GM11168 (cell line): Measurements from ENCODE around the gene CCNL2.
"Not testable (repeated sequence)": the region's sequence is repeated elsewhere in the genome, so short reads cannot be mapped to it uniquely, and the experiment has no call there.

Experiments used
- in situ Hi-C: fragments of 300-500 bp; cut with MboI; formaldehyde crosslinking; loops from one replicate; pipeline ENCODE4 v1.12.0; 2022; ENCODE audit warnings: low sequenced_read_pairs; ENCODE audit not compliant: unreplicated experiment

The CCNL2 gene

DNA sequence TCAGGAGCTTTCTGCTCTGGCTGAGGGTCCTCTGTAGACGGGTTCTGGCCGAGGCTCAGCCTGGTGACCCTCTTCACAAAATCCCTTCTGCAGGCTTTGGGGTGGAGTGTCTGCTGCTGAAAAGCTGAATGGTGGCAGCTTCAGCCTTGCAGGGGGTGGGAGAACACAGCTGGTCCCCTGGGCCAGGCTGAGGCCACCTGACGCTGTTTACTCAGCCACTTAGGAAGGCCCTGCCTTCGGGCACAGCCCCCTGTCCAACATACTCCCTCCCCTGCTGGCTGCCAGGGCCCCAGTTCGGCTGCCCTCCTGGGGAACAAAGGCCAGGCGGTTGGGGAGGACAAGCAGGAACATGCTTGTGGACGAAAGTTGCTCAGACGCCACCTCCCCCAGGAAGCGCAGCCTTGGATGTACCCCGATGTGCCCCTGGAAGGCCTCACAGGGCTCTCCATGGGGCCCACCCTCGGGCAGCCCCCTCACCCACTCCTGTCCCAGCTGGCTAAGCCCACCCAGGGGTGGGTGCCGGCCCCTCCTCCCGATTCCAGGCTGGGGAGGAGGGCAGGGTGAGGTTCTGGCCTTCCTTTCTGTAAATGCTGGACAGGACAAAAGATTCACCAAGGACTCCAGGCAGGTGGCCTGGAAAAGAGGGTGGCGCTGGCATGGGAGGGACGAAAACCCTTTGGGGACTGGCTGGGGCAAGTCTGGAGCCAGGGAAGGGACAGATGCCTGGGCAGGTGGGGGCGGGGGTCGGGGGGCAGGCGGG lies 22.2 kb upstream of the CCNL2 start, which contains the start of gene ANKRD65:
ANKRD65 (minus strand) TSS at position 130 of the 760 bp plus-strand sequence. CDS start 271 bp downstream, outside the sequence.
- in situ Hi-C loops = no loop called here

DNA sequence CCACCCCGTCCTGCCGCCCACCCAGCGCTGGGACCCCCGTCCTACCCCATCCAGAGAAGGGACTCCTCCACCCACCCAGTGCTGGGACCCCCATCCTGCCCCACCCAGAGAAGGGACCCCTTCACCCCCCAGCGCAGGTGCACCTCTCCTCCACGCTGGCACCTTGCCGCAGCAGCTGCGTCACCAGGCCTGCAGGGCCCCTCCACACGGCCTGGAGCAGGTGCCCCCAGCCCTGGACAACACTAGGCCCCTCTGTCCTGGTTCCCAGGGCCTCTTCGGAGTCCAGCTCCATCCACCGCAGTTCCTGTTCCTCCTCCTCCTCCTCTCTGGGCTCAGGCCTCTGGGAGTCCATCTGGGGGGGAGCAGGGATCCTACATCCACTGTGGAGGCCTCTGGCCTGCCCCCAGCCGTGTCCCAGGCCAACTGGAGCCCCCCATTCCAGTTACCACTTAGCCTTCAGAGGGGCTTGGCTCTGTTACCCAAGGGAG lies 21.6 kb upstream of the CCNL2 start:
- in situ Hi-C loops = no loop called here

DNA sequence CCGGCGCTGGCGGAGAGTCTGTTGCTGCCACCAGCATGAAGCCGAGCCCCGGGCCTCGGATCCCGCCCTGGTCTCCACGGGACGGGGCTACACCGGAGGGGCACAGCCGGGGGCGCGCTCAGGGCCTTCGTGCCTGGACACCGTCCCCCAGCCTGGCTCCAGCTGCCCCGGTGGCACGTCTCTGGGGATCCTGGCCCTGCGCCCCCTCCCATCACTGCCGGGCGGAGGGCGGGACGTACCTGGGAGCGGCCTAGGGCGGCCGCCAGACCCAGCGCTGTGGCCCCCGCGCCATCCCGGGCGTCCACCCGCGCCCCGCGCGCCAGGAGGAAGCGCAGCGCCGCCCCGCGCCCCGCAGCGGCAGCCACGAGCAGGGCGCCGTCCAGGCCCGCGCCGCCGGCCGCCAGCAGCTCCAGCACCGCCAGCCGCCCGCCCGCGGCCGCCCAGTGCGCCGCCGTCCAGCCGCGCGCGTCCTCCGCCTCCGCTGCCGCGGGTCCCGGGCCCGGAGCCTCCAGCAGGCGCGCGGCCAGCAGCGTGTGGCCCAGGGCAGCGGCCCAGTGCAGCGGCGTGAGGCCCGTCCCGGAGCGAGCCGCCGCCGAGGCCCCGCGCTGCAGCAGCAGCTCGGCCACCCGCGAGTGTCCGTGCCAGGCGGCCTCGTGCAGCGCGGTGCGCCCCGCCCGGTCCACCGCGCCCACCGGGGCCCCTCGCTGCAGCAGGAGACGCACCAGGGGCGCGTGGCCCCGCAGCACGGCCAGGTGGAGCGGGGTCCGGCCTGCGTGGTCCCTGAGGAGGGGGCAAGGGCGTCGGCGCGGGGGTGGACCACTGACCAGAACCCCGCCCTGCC lies 20.9 kb upstream of the CCNL2 start:
- in situ Hi-C loops = no loop called here

DNA sequence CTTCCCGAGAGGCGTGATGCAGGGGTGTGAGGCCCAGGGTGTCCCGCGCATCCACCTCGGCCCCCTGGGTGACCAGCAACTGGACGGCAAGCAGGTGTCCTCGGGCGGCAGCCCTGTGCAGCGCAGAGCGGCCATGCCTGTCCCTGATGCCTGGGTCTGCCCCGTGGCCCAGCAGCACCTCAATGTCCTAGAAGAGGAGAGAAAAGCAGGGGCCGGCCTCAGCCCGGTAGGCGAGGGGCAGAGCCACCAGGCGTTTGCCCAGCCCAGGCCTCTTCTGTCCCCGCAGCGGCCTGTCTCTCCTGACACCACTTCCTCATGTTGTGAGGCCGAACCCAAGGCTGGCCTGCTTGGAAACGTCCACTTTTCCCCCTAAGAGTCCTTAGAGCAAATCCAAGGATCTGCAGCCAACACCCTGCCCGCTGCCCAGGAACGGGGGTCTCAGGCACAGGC lies 20.3 kb upstream of the CCNL2 start:
- in situ Hi-C loops = no loop called here

DNA sequence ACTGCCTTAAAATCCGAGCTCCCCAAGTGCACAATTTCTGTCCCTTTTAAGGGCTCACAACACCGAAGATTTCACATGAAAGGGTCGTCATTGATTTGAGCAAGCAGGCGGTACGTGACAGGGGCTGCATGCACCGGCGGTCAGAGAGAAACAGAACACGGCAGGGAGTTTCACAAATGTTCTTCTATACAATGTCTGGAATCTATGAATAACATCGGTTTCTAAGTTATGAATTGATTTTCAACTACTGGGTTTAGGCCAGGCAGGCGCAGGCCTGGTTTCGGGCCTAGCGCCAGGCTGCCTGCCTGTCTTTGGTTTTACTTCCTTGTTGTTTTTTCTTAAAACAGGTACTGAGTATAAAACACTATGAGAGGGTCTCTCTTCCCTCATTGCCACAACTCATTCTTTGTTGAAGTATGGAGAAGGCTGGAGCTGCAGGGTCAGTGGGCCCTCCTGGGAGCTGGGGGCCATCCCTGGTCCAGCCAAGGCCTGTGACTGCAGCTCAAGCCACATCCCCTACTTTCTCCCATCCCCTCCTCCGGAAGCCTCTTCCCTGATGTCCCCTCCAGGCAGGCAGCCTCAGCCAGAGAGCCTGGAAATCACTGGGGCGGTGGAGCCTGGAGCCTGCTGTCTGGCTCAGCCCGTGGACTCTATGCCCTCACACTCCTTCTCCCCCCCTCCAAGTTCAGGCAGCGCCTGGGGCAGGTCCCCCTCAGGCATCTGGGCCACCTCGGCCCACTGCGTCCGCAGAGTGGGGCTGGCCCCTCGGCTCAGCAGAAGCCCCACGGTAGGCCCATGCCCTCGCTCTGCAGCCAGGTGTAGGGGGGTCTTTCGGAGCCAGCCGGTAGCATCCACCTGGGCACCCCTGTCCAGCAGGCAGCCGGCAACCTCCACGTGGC lies 19.6 kb upstream of the CCNL2 start:
- in situ Hi-C loops = no loop called here

DNA sequence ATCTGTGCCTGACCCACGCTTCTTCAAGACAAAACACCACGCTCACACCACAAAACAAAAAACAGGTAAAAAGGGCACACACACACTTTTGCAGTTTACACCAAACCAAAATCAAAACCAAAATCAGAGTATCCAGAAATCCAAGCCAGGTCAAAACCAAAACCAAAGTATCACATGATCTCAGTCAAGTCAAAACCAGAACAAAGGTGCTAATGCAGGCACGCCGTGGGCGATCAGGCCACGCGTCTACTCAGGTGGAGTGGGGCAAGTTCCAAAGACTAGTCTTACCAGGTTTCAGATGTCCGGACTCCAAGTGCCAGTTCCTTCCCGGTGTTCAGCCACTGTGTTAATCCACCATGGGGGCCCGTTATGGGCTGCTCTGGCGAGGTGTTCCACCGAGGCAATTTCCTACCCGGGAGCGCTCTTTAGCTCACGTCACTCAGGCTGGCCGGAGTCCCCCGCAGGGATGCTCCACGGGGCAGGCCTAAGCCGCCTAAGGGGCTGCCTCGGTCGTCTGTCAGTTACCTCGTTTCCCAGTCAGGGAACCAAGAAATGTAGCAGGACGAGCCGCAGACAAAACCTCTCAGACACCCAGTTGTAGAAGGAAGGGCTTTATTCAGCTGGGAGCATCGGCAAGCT lies 18.8 kb upstream of the CCNL2 start:
- in situ Hi-C loops = not testable (repeated sequence)

DNA sequence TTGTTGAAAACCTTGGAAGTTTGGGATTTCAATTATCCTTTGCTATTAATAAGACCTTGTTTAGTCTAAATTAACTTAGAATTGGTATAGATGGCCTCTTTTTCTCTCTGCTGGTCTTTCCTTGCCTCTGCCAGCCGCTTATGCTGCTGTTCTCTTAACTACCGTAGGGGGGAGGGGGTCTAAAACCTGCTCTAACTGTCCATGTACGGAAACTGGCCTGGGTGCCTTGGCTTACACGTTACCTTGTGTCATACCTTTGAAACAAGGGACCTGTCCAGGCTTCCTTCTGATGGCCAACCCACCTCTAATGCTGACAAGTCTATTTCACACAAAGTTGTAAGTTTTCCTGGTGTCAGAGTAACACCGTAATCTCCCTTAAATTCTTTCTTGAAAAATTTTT lies 18.3 kb upstream of the CCNL2 start:
- in situ Hi-C loops = not testable (repeated sequence)

DNA sequence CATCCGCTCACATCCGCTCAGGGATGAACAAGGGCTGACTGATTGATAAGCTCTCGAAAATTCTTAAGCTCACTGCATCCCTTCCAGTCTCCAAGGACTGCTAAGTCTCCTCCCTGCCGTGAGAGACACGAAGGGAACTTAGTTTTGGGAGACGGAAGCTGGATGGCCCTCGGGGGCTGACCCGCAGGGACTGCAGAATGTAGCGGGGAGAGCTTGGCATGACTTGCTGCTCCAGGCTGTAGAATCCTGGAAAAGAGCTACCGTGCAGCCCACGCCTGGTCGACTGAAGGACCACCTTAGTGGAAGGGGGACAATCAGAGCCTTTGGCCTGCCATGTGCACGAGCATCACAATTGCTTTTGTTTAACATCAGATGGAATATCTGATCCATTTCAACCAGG lies 16.6 kb upstream of the CCNL2 start:
- in situ Hi-C loops = no loop called here

DNA sequence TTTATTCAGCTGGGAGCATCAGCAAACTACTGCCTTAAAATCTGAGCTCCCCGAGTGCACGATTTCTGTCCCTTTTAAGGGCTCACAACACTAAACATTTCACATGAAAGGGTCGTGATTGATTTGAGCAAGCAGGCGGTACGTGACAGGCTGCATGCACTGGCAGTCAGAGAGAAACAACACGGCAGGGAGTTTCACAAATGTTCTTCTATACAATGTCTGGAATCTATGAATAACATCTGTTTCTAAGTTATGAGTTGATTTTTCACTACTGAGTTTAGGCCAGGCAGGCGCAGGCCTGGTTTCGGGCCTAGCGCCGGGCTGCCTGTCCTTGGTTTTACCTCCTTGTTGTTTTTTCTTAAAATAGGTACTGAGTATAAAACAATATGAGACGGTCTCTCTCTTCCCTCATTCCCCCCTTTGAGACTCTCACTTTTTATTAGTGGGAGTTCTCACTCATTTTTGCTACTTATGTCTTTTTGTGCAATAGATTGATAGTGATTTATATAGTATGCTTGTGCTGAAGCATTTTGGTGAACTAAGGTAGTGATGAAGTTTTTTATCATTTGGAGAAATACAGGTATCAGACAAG lies 13.3 kb upstream of the CCNL2 start:
- in situ Hi-C loops = not testable (repeated sequence)

DNA sequence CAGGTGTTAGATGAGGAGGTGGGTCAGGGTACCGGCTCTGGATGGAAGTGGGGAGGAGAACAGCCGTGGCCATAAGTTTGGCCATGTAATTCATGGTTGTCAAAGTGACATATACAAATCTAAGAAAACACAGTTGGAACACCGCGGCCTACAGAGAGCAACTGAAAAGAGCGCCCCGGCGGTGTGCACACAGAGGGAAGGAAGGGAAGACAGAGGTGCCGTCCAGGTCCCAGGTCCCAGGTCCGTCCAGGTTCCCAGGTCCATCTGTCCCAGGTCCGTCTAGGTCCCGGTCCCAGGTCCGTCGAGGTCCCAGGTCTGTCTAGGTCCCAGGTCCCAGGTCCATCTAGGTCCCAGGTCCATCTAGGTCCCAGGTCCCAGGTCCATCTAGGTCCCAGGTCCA lies 12.5 kb upstream of the CCNL2 start:
- in situ Hi-C loops = no loop called here

DNA sequence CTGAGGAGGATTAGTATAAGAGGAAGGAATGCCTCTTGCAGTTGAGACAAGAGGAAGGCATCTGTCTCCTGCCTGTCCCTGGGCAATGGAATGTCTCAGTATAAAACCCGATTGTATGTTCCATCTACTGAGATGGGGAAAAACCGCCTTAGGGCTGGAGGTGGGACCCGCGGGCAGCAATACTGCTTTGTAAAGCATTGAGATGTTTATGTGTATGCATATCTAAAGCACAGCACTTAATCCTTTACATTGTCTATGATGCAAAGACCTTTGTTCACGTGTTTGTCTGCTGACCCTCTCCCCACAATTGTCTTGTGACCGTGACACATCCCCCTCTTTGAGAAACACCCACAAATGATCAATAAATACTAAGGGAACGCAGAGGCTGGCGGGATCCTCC lies 11.1 kb upstream of the CCNL2 start:
- in situ Hi-C loops = not testable (repeated sequence)

DNA sequence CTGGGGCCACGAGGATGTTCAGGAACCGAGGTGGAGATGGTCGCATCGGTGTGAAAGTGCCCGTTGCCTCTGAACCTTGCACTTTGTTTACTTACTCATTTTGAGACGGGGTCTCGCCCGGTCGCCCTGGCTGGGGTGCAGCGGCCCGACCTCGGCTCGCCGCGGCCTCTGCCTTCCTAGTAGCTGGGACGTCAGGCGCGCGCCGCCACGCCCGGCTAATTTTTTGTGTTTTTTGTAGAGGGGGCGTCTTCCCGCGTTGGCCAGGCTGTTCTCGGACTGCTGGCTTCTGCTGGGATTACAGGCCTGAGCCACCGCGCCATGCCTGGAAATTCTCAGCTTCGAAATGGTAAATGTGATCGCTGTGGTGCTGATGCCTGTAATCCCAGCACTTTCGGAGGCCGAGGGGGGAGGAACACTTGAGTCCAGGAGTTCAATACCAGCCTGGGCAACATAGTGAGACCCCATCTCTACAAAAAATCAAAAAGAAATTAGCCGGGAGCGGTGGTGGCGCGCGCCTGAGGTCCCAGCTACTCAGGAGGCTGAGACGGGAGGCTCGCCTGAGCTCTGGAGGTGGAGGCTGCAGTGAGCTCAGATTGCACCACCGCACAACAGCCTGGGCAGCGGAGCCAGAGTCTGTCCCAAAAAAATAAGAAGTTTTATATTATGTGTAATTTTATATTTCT lies 8.6 kb upstream of the CCNL2 start:
- in situ Hi-C loops = no loop called here

DNA sequence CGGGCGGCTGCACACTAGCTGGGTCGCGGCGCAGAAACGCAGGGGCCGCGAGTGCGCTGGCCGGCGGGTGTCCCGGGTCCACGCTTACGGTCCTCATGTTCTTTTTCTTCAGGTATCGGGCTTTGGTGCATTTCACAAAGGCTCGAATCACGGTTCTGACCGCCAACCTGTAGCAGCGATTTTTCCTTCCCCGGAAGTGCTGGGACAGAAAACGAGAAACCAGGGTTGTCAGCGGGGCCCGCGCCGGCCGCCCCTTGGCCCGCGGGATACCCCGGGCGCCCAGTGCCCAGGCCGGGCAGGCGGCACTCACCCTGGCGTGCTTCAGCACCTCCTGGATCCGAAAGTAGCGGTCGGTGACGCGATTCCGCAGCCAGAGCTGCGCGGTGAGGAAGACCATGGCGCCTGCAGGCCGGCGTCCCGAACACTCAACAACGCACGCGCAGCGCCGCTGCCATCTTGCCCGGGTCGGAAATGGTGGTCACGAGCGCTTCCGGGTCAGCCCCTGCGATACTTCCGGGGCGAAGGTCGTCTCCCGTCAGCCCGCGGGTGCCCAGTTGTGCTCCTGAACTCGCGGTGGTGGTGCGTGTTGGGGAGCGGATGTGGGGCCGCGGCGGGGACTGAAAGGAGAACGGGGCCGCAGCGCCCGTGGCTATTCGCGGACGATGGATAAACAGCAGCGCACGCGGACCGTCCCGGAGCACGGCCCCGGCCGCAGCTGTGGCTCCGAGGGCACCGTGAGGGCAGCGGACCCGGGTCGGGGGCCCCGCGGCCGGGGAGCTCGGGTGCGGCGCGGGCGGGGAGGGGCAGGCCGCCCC lies 7.9 kb upstream of the CCNL2 start, which contains the start of gene MRPL20:
MRPL20 (minus strand) TSS at position 473 of the 815 bp plus-strand sequence; CDS start at position 397, 76 bp downstream.
- in situ Hi-C loops = no loop called here

DNA sequence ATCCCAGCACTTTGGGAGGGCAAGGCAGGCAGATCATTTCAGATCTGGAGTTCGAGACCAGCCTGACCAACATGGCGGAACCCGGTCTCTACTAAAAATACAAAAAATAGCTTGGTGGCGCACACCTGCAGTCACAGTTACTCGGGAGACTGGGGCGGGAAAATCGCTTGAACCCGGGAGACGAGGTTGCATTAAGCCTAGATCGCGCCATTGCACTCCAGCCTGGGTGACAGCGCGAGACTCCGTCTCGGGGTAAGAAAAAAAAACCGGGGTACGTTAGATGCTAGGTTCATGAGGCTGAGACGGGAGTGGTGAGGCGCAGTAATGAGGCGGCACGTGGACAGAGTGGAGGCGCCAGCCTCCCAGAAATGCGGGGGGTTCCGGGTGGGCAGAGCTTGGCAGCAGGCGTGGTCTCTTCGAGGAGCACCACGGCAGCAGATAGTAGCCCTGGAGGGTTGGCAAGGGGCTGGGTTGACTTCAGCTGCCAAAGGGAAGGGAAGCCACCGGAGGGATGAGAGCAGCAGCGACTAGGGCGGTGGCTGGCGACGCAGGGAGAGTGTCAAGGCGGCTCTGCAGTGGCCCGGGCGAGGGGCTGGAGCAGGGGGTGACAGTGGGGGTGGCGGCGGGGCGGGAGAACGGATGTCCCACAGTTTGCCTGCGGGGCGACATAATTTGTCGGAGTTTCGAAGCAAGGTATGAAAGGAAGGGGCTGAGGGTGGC lies 7.1 kb upstream of the CCNL2 start:
- in situ Hi-C loops = no loop called here

DNA sequence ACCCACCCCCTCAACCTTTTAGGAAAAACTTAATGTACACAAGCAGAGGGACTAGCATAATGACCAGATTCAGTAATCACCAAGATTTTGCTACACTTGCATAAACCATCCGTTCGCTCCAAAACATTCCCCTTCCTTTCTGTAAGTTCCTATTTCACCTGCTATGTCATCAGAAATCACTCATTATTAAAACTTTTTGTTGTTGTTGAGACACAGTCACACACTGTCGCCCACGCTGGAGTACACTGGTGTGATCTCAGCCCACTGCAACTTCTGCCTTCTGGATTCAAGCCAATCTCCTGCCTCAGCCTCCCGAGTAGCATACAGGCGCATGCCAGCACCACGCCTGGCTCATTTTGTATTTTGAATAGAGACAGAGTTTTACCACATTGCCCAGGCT lies 4.5 kb upstream of the CCNL2 start:
- in situ Hi-C loops = no loop called here

DNA sequence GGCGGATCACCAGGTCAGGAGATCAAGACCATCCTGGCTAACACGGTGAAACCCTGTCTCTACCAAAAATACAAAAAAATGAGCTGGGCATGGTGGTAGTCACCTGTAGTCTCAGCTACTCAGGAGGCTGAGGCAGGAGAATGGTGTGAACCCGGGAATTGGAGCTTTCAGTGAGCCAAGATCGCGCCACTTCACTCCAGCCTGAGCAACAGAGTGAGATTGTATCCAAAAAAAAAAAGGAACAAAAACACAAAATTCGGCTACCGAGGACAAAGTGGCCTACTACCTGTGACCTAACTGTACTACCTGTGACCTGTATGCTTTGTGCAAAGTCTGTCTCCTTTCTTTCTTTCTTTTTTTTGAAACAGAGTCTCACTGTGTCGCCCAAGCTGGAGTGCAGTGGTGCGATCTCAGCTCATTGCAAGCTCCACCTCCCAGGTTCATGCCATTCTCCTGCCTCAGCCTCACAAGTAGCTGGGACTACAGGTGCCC lies 3.8 kb upstream of the CCNL2 start:
- in situ Hi-C loops = not testable (repeated sequence)
